ENCODE data around the gene CD274. TPM values are rescaled to one million over a fixed set of nuclear protein-coding genes. Genes with fewer than 3 reads are reported as not detected.

CD274 gene
- total and polyA plus RNA-seq, 2 donors (not counting 3 experiments of a cell fraction or from before 2014, with no cell fraction given), result 25.4 to 26.8 TPM

DNA sequence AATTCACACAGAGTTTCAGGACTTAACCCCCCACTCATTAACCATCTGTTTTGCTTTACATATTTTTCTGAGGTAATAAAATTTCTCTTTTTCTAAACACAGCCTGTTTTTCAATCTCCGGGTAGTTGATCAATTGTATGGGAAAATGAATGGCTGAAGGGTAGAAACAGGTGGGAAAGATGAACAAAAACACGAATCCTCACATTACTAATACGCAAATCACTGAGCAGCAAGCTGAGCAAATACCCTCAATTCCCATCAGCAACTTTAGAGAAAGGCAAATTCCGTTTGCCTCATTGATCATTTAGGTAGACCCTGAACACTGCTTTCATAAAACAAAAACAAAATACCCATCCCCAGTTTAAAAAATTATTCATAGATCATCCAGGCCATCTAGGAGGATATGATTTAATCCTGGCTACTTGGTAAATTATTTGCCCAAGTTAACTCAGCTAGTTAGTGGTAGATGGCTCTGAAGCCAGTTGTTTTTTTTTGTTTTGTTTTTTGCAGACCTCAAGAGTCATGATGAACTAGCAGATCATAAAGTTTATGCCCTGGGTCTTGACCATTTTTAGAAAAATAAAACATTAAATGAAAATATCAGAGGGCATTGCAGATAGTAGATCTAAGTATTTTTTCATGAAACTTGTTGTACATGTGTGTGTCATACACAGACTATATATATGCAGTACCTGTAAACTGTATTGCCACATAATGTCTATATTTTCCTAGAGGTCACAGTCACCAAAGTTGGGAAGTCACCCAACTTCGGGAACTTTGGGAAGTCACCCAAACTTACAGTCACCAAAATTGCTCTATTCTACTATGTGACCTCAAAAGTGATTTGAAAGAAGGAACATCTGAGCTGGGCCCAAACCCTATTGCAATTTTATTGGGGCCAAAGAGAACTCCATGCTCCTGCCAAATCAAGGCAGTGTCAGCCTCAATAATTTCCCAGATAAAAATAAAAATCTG is 1.6 kb upstream of the CD274 start:
- Histone ChIP-seq H3K36me3 (ENCODE audit: control insufficient read depth in 2 of 2, extremely low read depth in 1 of 2, insufficient read depth in 2 of 2, low read length in 2 of 2) (no peaks in the 10 kb centered on the region), H3K9me1 (replicated peaks; ENCODE audit: control insufficient read depth, extremely low read depth, insufficient read depth, low read length) (no peaks in the 10 kb centered on the region), H3K4me1 (ENCODE audit: control insufficient read depth, extremely low read depth, insufficient read depth, low read length) (peaks cover 51% of the 10 kb centered on the region), H2AFZ (ENCODE audit: low read depth, low read length) (peak overlapping the region; percentile 28), H3K27me3 (ENCODE audit: control insufficient read depth in 2 of 2, insufficient read depth in 2 of 2, low read length in 2 of 2) (no peaks in the 10 kb centered on the region), H3K9ac (replicated peaks; ENCODE audit: extremely low read depth, insufficient read depth, low read length) (no peak overlapping the region), H3K9me3 (replicated peaks; ENCODE audit: control insufficient read depth, insufficient read depth, low read length) (no peaks in the 10 kb centered on the region), H3K79me2 (ENCODE audit: control insufficient read depth, insufficient read depth, low read length) (peaks cover 32% of the 10 kb centered on the region), H3K4me2 (ENCODE audit: insufficient read depth, low read length) (peak overlapping the region; percentile 90), H3K27ac (ENCODE audit: insufficient read depth, low read depth, low read length) (no peak overlapping the region), H4K20me1 (replicated peaks; ENCODE audit: control insufficient read depth, extremely low read depth, insufficient read depth, low read length) (no peaks in the 10 kb centered on the region), H3K4me3 (replicated peaks in 1 of 3; ENCODE audit: insufficient read depth in 1 of 3, low read depth in 1 of 3, low read length in 3 of 3) (no peak overlapping the region)
- CTCF ChIA-PET, result interaction anchor here (0.6 to 4.6 kb wide), 7 partner anchors 12 to 689 kb away, joined by 3 to 53 read pairs (median 5); partner anchors contain the start of genes INSL6 and PDCD1LG2
- DNase-seq (ENCODE audit: low read depth, low spot score), result no peak
- intact Hi-C loops (cut with micrococcal nuclease), result no loop called here
- no peak for FAIRE-seq
- POLR2A ChIA-PET, result interaction anchor here (1.6 to 2.0 kb wide), 2 partner anchors 40 to 63 kb away, joined by 3 to 6 read pairs; no protein-coding TSS in a partner anchor
- TF ChIP-seq EZH2 (IDR thresholded peaks at IDR 0.05; ENCODE audit: borderline replicate concordance, low read depth, low read length, severe bottlenecking) (no peak), GATA2 (IDR thresholded peaks at IDR 0.05; ENCODE audit: insufficient read depth, insufficient read length, low read depth, low read length) (no peak), JUN (IDR thresholded peaks at IDR 0.05; ENCODE audit: borderline replicate concordance, insufficient read depth, insufficient read length, low read depth) (no peak), MYC (IDR thresholded peaks at IDR 0.05; ENCODE audit: low read depth, low read length) (no peak), FOS (IDR thresholded peaks at IDR 0.05; ENCODE audit: borderline replicate concordance, insufficient read depth, low read length) (no peak)
- TF ChIP-seq, protein P1, sequence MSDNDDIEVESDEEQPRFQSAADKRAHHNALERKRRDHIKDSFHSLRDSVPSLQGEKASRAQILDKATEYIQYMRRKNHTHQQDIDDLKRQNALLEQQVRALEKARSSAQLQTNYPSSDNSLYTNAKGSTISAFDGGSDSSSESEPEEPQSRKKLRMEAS (IDR thresholded peaks at IDR 0.05; ENCODE audit: insufficient read depth, insufficient read length), result no peak
- TF ChIP-seq, protein P2, sequence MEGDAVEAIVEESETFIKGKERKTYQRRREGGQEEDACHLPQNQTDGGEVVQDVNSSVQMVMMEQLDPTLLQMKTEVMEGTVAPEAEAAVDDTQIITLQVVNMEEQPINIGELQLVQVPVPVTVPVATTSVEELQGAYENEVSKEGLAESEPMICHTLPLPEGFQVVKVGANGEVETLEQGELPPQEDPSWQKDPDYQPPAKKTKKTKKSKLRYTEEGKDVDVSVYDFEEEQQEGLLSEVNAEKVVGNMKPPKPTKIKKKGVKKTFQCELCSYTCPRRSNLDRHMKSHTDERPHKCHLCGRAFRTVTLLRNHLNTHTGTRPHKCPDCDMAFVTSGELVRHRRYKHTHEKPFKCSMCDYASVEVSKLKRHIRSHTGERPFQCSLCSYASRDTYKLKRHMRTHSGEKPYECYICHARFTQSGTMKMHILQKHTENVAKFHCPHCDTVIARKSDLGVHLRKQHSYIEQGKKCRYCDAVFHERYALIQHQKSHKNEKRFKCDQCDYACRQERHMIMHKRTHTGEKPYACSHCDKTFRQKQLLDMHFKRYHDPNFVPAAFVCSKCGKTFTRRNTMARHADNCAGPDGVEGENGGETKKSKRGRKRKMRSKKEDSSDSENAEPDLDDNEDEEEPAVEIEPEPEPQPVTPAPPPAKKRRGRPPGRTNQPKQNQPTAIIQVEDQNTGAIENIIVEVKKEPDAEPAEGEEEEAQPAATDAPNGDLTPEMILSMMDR (IDR thresholded peaks at IDR 0.05; ENCODE audit: extremely low read depth in 1 of 2, insufficient read depth in 1 of 2, low read depth in 1 of 2, low read length in 2 of 2), result no peak
- no TSS peak for BruUV-seq (replicated peaks)
- dilution Hi-C loops (cut with MboI; ENCODE audit: extremely low pct_ligation_motif_present, low sequenced_read_pairs), result loop anchor here (25.0 kb wide), 1 partner anchor 261 kb away; the partner anchor contains the start of gene INSL6

Measured in endothelial cell of umbilical vein (primary cell).